IMR-90 (cell line): ENCODE results near the gene ANKRD63. TPM values are rescaled to one million over a fixed set of nuclear protein-coding genes. Genes with fewer than 3 reads are reported as not detected.

ENCODE experiments used
- ATAC-seq: fragments of 200-7000 bp; cut with Tn5 transposase; 2 replicates; pipeline ENCODE4 v1.9.1; 2020; ENCODE audit warnings: low read depth, mild to moderate bottlenecking, moderate library complexity
- BruUV-seq: library from RNA; stranded (reverse); fragments of 400-500 nt; replicated peaks from 2 replicates; lab custom pipeline; 2021; lab: Mats Ljungman, UMichigan
- CTCF ChIA-PET: fragments of 300-600 bp; formaldehyde crosslinking; extraction: SDS; loops from one replicate; lab custom pipeline; 2021; ENCODE audit warnings: antibody characterized with exemption; lab: Yijun Ruan, JAX
- POLR2A ChIA-PET: fragments of 300-600 bp; sonication (Branson Sonifier 250); formaldehyde crosslinking; loops from one replicate; lab custom pipeline; 2022; ENCODE audit warnings: antibody characterized with exemption; ENCODE audit not compliant: unreplicated experiment; lab: Charles Lee
- DNase-seq: peaks from one replicate; pipeline ENCODE4 v3.0.0; 2013
- H2AFZ ChIP-seq: replicated peaks from 2 replicates; pipeline ENCODE3; 2013; ENCODE audit warnings: low read length, mild to moderate bottlenecking; ENCODE audit not compliant: poor library complexity
- H2AK5ac ChIP-seq: 2 replicates; pipeline ENCODE4 v1.6.1; 2013; ENCODE audit warnings: low read depth, low read length, inconsistent platforms
- H2AK9ac ChIP-seq: replicated peaks from 2 replicates; pipeline ENCODE3; 2013; ENCODE audit warnings: mild to moderate bottlenecking, low read depth, low read length, moderate library complexity; ENCODE audit not compliant: poor library complexity
- H2BK120ac ChIP-seq: 2 replicates; pipeline ENCODE4 v1.6.1; 2013; ENCODE audit warnings: low read depth, low read length, inconsistent platforms
- H2BK15ac ChIP-seq: 3 replicates; pipeline ENCODE4 v1.6.1; 2013; ENCODE audit warnings: low read depth, low read length, inconsistent platforms
- H2BK20ac ChIP-seq: 2 replicates; pipeline ENCODE4 v1.6.1; 2013; ENCODE audit warnings: low read depth, mild to moderate bottlenecking, inconsistent platforms, low read length, moderate library complexity
- H2BK5ac ChIP-seq: 2 replicates; pipeline ENCODE4 v1.6.1; 2013; ENCODE audit warnings: mild to moderate bottlenecking, low read depth, low read length, inconsistent platforms; ENCODE audit not compliant: poor library complexity, severe bottlenecking
- H3K14ac ChIP-seq: replicated peaks from 2 replicates; pipeline ENCODE4 v1.6.1; 2013; ENCODE audit warnings: low read depth, low read length, inconsistent platforms
- H3K18ac ChIP-seq: 2 replicates; pipeline ENCODE4 v1.6.1; 2013; ENCODE audit warnings: low read depth, low read length, control low read depth
- H3K23ac ChIP-seq: 2 replicates; pipeline ENCODE4 v1.6.1; 2013; ENCODE audit warnings: low read depth, low read length, inconsistent platforms
- H3K27ac ChIP-seq: 2 replicates; pipeline ENCODE4 v1.5.1; 2013; ENCODE audit warnings: mild to moderate bottlenecking, control low read depth, low read length; ENCODE audit not compliant: insufficient read depth
- H3K27me3 ChIP-seq: 2 replicates; pipeline ENCODE4 v1.6.1; 2013; ENCODE audit warnings: low read length; ENCODE audit not compliant: control insufficient read depth, insufficient read depth
- H3K36me3 ChIP-seq: 2 replicates; pipeline ENCODE4 v1.6.1; 2013; ENCODE audit warnings: low read length, mixed read lengths; ENCODE audit not compliant: control insufficient read depth, insufficient read depth
- H3K4ac ChIP-seq: 2 replicates; pipeline ENCODE4 v1.6.1; 2013; ENCODE audit warnings: low read depth, low read length, inconsistent platforms
- H3K4me1 ChIP-seq: 2 replicates; pipeline ENCODE4 v1.6.1; 2013; ENCODE audit warnings: low read length, mixed read lengths; ENCODE audit not compliant: control insufficient read depth, insufficient read depth
- H3K4me2 ChIP-seq: 2 replicates; pipeline ENCODE4 v1.6.1; 2013; ENCODE audit warnings: low read depth, mild to moderate bottlenecking, control low read depth, low read length, moderate library complexity
- H3K4me3 ChIP-seq: 2 replicates; pipeline ENCODE4 v1.5.1; 2013; ENCODE audit warnings: low read depth, mild to moderate bottlenecking, control low read depth, low read length, moderate library complexity; ENCODE audit not compliant: insufficient read depth
- H3K56ac ChIP-seq: 2 replicates; pipeline ENCODE4 v1.6.1; 2013; ENCODE audit warnings: low read length, inconsistent platforms; ENCODE audit not compliant: insufficient read depth; ENCODE audit errors: extremely low read depth
- H3K79me1 ChIP-seq, 2 experiments: 2 replicates each; pipeline ENCODE4 v1.6.1; 2013; ENCODE audit warnings: low read length in 2 of 2, inconsistent platforms in 1 of 2, low read depth in 1 of 2
- H3K9ac ChIP-seq: 2 replicates; pipeline ENCODE4 v1.6.1; 2013; ENCODE audit warnings: low read depth, low read length, control low read depth
- H3K9me1 ChIP-seq: 2 replicates; pipeline ENCODE4 v1.6.1; 2013; ENCODE audit warnings: low read length, inconsistent platforms; ENCODE audit not compliant: insufficient read depth
- H3K9me3 ChIP-seq: 2 replicates; pipeline ENCODE4 v1.6.1; 2013; ENCODE audit warnings: low read length; ENCODE audit not compliant: control insufficient read depth, insufficient read depth
- H4K20me1 ChIP-seq: 2 replicates; pipeline ENCODE4 v1.6.1; 2013; ENCODE audit warnings: low read length, inconsistent platforms; ENCODE audit not compliant: insufficient read depth
- H4K5ac ChIP-seq: 2 replicates; pipeline ENCODE4 v1.6.1; 2013; ENCODE audit warnings: mild to moderate bottlenecking, low read depth, low read length, control low read depth
- H4K8ac ChIP-seq, 2 experiments: 2 replicates each; pipeline ENCODE4 v1.6.1; 2013; ENCODE audit warnings: low read depth in 2 of 2, low read length in 2 of 2, control low read depth in 1 of 2, inconsistent platforms in 1 of 2
- H4K91ac ChIP-seq: 2 replicates; pipeline ENCODE4 v1.6.1; 2013; ENCODE audit warnings: low read depth, low read length, inconsistent platforms; ENCODE audit not compliant: insufficient read depth
- BHLHE40 ChIP-seq: fragments of 150-350 bp; IDR thresholded peaks from 2 replicates; pipeline ENCODE4 v1.6.1; 2016; ENCODE audit warnings: mild to moderate bottlenecking, low read depth, low read length
- POLR2A ChIP-seq: IDR thresholded peaks from 2 replicates; pipeline ENCODE4 v1.6.1; 2012; ENCODE audit warnings: mild to moderate bottlenecking, low read depth, low read length
- RAD21 ChIP-seq: IDR thresholded peaks from 2 replicates; pipeline ENCODE4 v1.6.1; 2012; ENCODE audit warnings: low read length, improper control_type of control experiment
- WGBS, 2 experiments: methylation state at CpG; one replicate each; pipeline versions ENCODE4 v1.1.5 to v1.1.7; 2013; ENCODE audit warnings: missing lambda C conversion rate in 2 of 2; ENCODE audit not compliant: insufficient read length in 1 of 2; ENCODE audit errors: extremely low coverage in 2 of 2; 5-methylcytosine and 5-hydroxymethylcytosine counted together
- dilution Hi-C: fragments of 300-500 bp; cut with HindIII; formaldehyde crosslinking; loops from one replicate; pipeline ENCODE4 v1.14.3; 2018; ENCODE audit warnings: low sequenced_read_pairs; ENCODE audit not compliant: unreplicated experiment
- in situ Hi-C: fragments of 300-500 bp; cut with MboI; formaldehyde crosslinking; loops from 3 replicates; pipeline ENCODE4 v1.14.3; 2019; ENCODE audit warnings: low sequenced_read_pairs, inconsistent platforms, mixed read lengths
- intact Hi-C: fragments of 100-400 bp; cut with micrococcal nuclease; formaldehyde crosslinking; loops from 2 replicates; pipeline ENCODE4 v1.10.0; 2022
- polyA plus RNA-seq, 3 experiments: library from polyadenylated mRNA; depleted of rRNA; stranded (reverse); fragments of >200 nt; gene quantifications; 2 replicates each; pipeline ENCODE4 v1.2.3, GENCODE V29; 2012; ENCODE audit warnings: low replicate concordance in 1 of 3
- total RNA-seq: library from RNA; depleted of rRNA; stranded (reverse); fragments of >200 nt; gene quantifications from 2 replicates; pipeline ENCODE4 v1.2.3, GENCODE V29; 2012
- TF ChIP-seq, protein P1 (sequence below): fragments of 150-350 bp; IDR thresholded peaks from 2 replicates; pipeline ENCODE4 v1.6.1; 2017; ENCODE audit warnings: mild to moderate bottlenecking, antibody characterized with exemption, low read length, low read depth

The ANKRD63 gene
- total and polyA plus RNA-seq, 2 of the 4 experiments (the other 2 are of a cell fraction), result not detected

DNA sequence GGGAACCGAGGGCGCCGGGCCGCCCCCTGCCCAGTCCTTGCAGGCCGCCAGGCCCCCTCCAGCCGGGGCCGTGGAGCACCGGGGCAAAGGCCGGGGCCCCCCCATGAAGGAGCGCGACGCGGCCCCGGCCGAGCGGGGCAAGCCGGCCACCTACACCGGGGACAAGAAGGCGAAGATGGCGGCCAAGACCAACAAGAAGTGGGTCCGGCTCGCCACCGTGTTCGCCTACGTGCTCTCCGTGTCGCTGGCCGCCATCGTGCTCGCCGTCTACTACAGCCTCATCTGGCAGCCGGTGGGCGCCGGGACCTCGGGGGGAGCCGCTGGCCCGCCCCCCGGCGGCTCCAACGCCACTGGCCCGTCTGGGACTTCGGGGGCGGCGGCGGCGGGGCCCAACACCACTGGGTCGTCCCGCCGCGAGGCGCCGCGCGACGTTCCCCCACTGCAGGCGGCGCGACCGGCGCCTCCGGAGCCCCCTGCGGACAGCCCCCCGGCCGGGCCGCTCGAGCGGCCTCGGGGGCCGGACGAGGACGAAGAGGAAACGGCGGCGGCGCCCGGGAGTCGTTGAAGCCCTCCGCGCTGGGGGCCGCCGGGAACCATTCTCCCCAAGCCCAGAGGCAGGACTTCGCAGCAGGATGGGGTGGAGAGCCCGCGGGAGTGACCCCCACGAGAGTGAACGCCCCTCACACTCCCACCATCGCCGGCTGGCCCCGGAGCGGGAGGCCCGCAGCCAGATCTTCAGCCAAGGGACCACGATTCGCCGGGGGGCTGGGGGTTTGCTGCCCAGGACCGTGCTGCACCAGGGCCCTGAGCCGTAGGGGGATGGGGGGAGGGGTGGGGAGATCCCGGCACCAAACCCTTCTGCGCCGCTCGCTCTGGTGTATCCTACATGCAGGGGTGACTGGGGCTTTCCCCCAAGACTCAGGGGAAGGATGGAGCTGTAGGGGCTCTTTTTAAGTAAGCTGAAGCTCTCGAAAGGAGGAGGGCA is 41.4 kb upstream of the ANKRD63 start:
- ChIA-PET POLR2A (interaction anchor here (0.6 kb wide), 1 partner anchor 58 kb away, joined by 3 read pairs; the partner anchor contains the start of gene KNSTRN), CTCF (interaction anchor here (1.1 to 1.7 kb wide), 3 partner anchors 14 to 45 kb away, joined by 3 to 4 read pairs (median 4); no protein-coding TSS in a partner anchor)
- WGBS, 2 experiments, result 0% methylated on average over 18 of the region's 101 CpGs; no CpG with 5 or more reads in 1 of the 2 experiments
- Histone ChIP-seq H3K9me1 (peaks cover 11% of the 10 kb centered on the region), H3K18ac (no peak overlapping the region), H3K23ac (peak overlapping the region; percentile 69), H3K9me3 (no peaks in the 10 kb centered on the region), H2BK20ac (no peak overlapping the region), H3K4me1 (peaks cover 30% of the 10 kb centered on the region), H4K8ac (peak overlapping the region in 1 of 2 experiments; percentile 37; a peak in 2 of 4 replicates), H3K4me3 (peak overlapping the region; percentile 89), H2BK5ac (peak overlapping the region; percentile 70), H3K56ac (peak overlapping the region; percentile 42; the same call in 1 of the 2 replicates), H4K91ac (peak overlapping the region; percentile 23), H4K5ac (no peak overlapping the region), H3K4me2 (peak overlapping the region; percentile 97), H3K9ac (peak overlapping the region; percentile 82), H2BK15ac (no peak overlapping the region), H2AFZ (peak overlapping the region; percentile 75), H2BK120ac (0 out of 2 replicates have a peak overlapping the region, but pooled peaks have one; percentile 1), H3K14ac (peak overlapping the region; percentile 69; the same call in 1 of the 2 replicates), H2AK9ac (peak overlapping the region; percentile 57), H3K27me3 (peaks cover 2% of the 10 kb centered on the region), H3K36me3 (no peaks in the 10 kb centered on the region), H3K79me1 (peaks cover 30 to 41% of the 10 kb centered on the region in 2 experiments), H2AK5ac (peak overlapping the region; percentile 0), H3K4ac (peak overlapping the region; percentile 38), H3K27ac (peak overlapping the region; percentile 74; the same call in 1 of the 2 replicates), H4K20me1 (0 out of 2 replicates have a peak, but pooled peaks cover 12% of the 10 kb centered on the region)
- no TSS peak for BruUV-seq
- DNase-seq (no peak), ATAC-seq (peak; percentile 2)
- dilution Hi-C loops, result no loop called here
- intact Hi-C loops, result loop anchor here (1.0 to 5.0 kb wide), 2 partner anchors 83 to 98 kb away; partner anchors contain the start of gene IVD
- in situ Hi-C loops, result loop anchor here (5.0 kb wide), 1 partner anchor 98 kb away; no protein-coding TSS in a partner anchor
- no peak for TF ChIP-seq RAD21
- TF ChIP-seq BHLHE40, result no peak
- TF ChIP-seq, protein P1, sequence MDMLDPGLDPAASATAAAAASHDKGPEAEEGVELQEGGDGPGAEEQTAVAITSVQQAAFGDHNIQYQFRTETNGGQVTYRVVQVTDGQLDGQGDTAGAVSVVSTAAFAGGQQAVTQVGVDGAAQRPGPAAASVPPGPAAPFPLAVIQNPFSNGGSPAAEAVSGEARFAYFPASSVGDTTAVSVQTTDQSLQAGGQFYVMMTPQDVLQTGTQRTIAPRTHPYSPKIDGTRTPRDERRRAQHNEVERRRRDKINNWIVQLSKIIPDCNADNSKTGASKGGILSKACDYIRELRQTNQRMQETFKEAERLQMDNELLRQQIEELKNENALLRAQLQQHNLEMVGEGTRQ, result no peak
- no peak; the same call in 1 of the 2 replicates for TF ChIP-seq POLR2A
